GM12891 (cell line): ENCODE data around the gene HLA-DQA2.

Experiments used
- POLR2A ChIP-seq: IDR thresholded peaks from 2 replicates; pipeline ENCODE4 v1.6.1; 2011; ENCODE audit warnings: low read depth, low read length, control low read depth
- POLR2AphosphoS5 ChIP-seq: IDR thresholded peaks from 2 replicates; pipeline ENCODE4 v1.6.1; 2011; ENCODE audit warnings: low read depth, low read length, control low read depth

- TF ChIP-seq POLR2A (no peak), POLR2AphosphoS5 (no peak)
These were observed 22.2 kb downstream of the HLA-DQA2 start, which contains the start of gene HLA-DQB2 for GRCh38 chr6:32763421-32763820.
